IMR-90 (cell line): ENCODE data around the gene COL6A3. TPM values are rescaled to one million over a fixed set of nuclear protein-coding genes. Genes with fewer than 3 reads are reported as not detected.

ENCODE experiments used
- ATAC-seq: fragments of 200-7000 bp; cut with Tn5 transposase; 2 replicates; pipeline ENCODE4 v1.9.1; 2020; ENCODE audit warnings: low read depth, mild to moderate bottlenecking, moderate library complexity
- BruUV-seq: library from RNA; stranded (reverse); fragments of 400-500 nt; replicated peaks from 2 replicates; lab custom pipeline; 2021; lab: Mats Ljungman, UMichigan
- CTCF ChIA-PET: fragments of 300-600 bp; formaldehyde crosslinking; extraction: SDS; loops from one replicate; lab custom pipeline; 2021; ENCODE audit warnings: antibody characterized with exemption; lab: Yijun Ruan, JAX
- POLR2A ChIA-PET: fragments of 300-600 bp; sonication (Branson Sonifier 250); formaldehyde crosslinking; loops from one replicate; lab custom pipeline; 2022; ENCODE audit warnings: antibody characterized with exemption; ENCODE audit not compliant: unreplicated experiment; lab: Charles Lee
- DNase-seq: peaks from one replicate; pipeline ENCODE4 v3.0.0; 2013
- H2AFZ ChIP-seq: replicated peaks from 2 replicates; pipeline ENCODE3; 2013; ENCODE audit warnings: low read length, mild to moderate bottlenecking; ENCODE audit not compliant: poor library complexity
- H2AK5ac ChIP-seq: 2 replicates; pipeline ENCODE4 v1.6.1; 2013; ENCODE audit warnings: low read depth, low read length, inconsistent platforms
- H2AK9ac ChIP-seq: replicated peaks from 2 replicates; pipeline ENCODE3; 2013; ENCODE audit warnings: mild to moderate bottlenecking, low read depth, low read length, moderate library complexity; ENCODE audit not compliant: poor library complexity
- H2BK120ac ChIP-seq: 2 replicates; pipeline ENCODE4 v1.6.1; 2013; ENCODE audit warnings: low read depth, low read length, inconsistent platforms
- H2BK15ac ChIP-seq: 3 replicates; pipeline ENCODE4 v1.6.1; 2013; ENCODE audit warnings: low read depth, low read length, inconsistent platforms
- H2BK20ac ChIP-seq: 2 replicates; pipeline ENCODE4 v1.6.1; 2013; ENCODE audit warnings: low read depth, mild to moderate bottlenecking, inconsistent platforms, low read length, moderate library complexity
- H2BK5ac ChIP-seq: 2 replicates; pipeline ENCODE4 v1.6.1; 2013; ENCODE audit warnings: mild to moderate bottlenecking, low read depth, low read length, inconsistent platforms; ENCODE audit not compliant: poor library complexity, severe bottlenecking
- H3K14ac ChIP-seq: replicated peaks from 2 replicates; pipeline ENCODE4 v1.6.1; 2013; ENCODE audit warnings: low read depth, low read length, inconsistent platforms
- H3K18ac ChIP-seq: 2 replicates; pipeline ENCODE4 v1.6.1; 2013; ENCODE audit warnings: low read depth, low read length, control low read depth
- H3K23ac ChIP-seq: 2 replicates; pipeline ENCODE4 v1.6.1; 2013; ENCODE audit warnings: low read depth, low read length, inconsistent platforms
- H3K27ac ChIP-seq: 2 replicates; pipeline ENCODE4 v1.5.1; 2013; ENCODE audit warnings: mild to moderate bottlenecking, control low read depth, low read length; ENCODE audit not compliant: insufficient read depth
- H3K27me3 ChIP-seq: 2 replicates; pipeline ENCODE4 v1.6.1; 2013; ENCODE audit warnings: low read length; ENCODE audit not compliant: control insufficient read depth, insufficient read depth
- H3K36me3 ChIP-seq: 2 replicates; pipeline ENCODE4 v1.6.1; 2013; ENCODE audit warnings: low read length, mixed read lengths; ENCODE audit not compliant: control insufficient read depth, insufficient read depth
- H3K4ac ChIP-seq: 2 replicates; pipeline ENCODE4 v1.6.1; 2013; ENCODE audit warnings: low read depth, low read length, inconsistent platforms
- H3K4me1 ChIP-seq: 2 replicates; pipeline ENCODE4 v1.6.1; 2013; ENCODE audit warnings: low read length, mixed read lengths; ENCODE audit not compliant: control insufficient read depth, insufficient read depth
- H3K4me2 ChIP-seq: 2 replicates; pipeline ENCODE4 v1.6.1; 2013; ENCODE audit warnings: low read depth, mild to moderate bottlenecking, control low read depth, low read length, moderate library complexity
- H3K4me3 ChIP-seq: 2 replicates; pipeline ENCODE4 v1.5.1; 2013; ENCODE audit warnings: low read depth, mild to moderate bottlenecking, control low read depth, low read length, moderate library complexity; ENCODE audit not compliant: insufficient read depth
- H3K56ac ChIP-seq: 2 replicates; pipeline ENCODE4 v1.6.1; 2013; ENCODE audit warnings: low read length, inconsistent platforms; ENCODE audit not compliant: insufficient read depth; ENCODE audit errors: extremely low read depth
- H3K79me1 ChIP-seq, 2 experiments: 2 replicates each; pipeline ENCODE4 v1.6.1; 2013; ENCODE audit warnings: low read length in 2 of 2, inconsistent platforms in 1 of 2, low read depth in 1 of 2
- H3K9ac ChIP-seq: 2 replicates; pipeline ENCODE4 v1.6.1; 2013; ENCODE audit warnings: low read depth, low read length, control low read depth
- H3K9me1 ChIP-seq: 2 replicates; pipeline ENCODE4 v1.6.1; 2013; ENCODE audit warnings: low read length, inconsistent platforms; ENCODE audit not compliant: insufficient read depth
- H3K9me3 ChIP-seq: 2 replicates; pipeline ENCODE4 v1.6.1; 2013; ENCODE audit warnings: low read length; ENCODE audit not compliant: control insufficient read depth, insufficient read depth
- H4K20me1 ChIP-seq: 2 replicates; pipeline ENCODE4 v1.6.1; 2013; ENCODE audit warnings: low read length, inconsistent platforms; ENCODE audit not compliant: insufficient read depth
- H4K5ac ChIP-seq: 2 replicates; pipeline ENCODE4 v1.6.1; 2013; ENCODE audit warnings: mild to moderate bottlenecking, low read depth, low read length, control low read depth
- H4K8ac ChIP-seq, 2 experiments: 2 replicates each; pipeline ENCODE4 v1.6.1; 2013; ENCODE audit warnings: low read depth in 2 of 2, low read length in 2 of 2, control low read depth in 1 of 2, inconsistent platforms in 1 of 2
- H4K91ac ChIP-seq: 2 replicates; pipeline ENCODE4 v1.6.1; 2013; ENCODE audit warnings: low read depth, low read length, inconsistent platforms; ENCODE audit not compliant: insufficient read depth
- CEBPB ChIP-seq: IDR thresholded peaks from 2 replicates; pipeline ENCODE4 v1.6.1; 2012; ENCODE audit warnings: low read depth, low read length, improper control_type of control experiment
- FOS ChIP-seq: fragments of 150-350 bp; IDR thresholded peaks from 2 replicates; pipeline ENCODE4 v1.6.1; 2016; ENCODE audit warnings: low read depth, low read length
- MXI1 ChIP-seq: IDR thresholded peaks from 2 replicates; pipeline ENCODE4 v1.6.1; 2012; ENCODE audit warnings: low read depth, mild to moderate bottlenecking, low read length, moderate library complexity, borderline replicate concordance
- NFE2L2 ChIP-seq: fragments of 150-350 bp; IDR thresholded peaks from 2 replicates; pipeline ENCODE4 v1.6.1; 2016; ENCODE audit warnings: low read depth, mild to moderate bottlenecking, low read length
- POLR2A ChIP-seq: IDR thresholded peaks from 2 replicates; pipeline ENCODE4 v1.6.1; 2012; ENCODE audit warnings: mild to moderate bottlenecking, low read depth, low read length
- RCOR1 ChIP-seq: IDR thresholded peaks from 2 replicates; pipeline ENCODE4 v1.6.1; 2012; ENCODE audit warnings: mild to moderate bottlenecking, low read length, improper control_type of control experiment; ENCODE audit not compliant: insufficient replicate concordance
- SMC3 ChIP-seq: fragments of 150-350 bp; IDR thresholded peaks from 2 replicates; pipeline ENCODE4 v1.6.1; 2016; ENCODE audit warnings: low read depth, mild to moderate bottlenecking, antibody characterized with exemption, low read length, moderate library complexity
- WGBS, 2 experiments: methylation state at CpG; one replicate each; pipeline versions ENCODE4 v1.1.5 to v1.1.7; 2013; ENCODE audit warnings: missing lambda C conversion rate in 2 of 2; ENCODE audit not compliant: insufficient read length in 1 of 2; ENCODE audit errors: extremely low coverage in 2 of 2; 5-methylcytosine and 5-hydroxymethylcytosine counted together
- dilution Hi-C: fragments of 300-500 bp; cut with HindIII; formaldehyde crosslinking; loops from one replicate; pipeline ENCODE4 v1.14.3; 2018; ENCODE audit warnings: low sequenced_read_pairs; ENCODE audit not compliant: unreplicated experiment
- in situ Hi-C: fragments of 300-500 bp; cut with MboI; formaldehyde crosslinking; loops from 3 replicates; pipeline ENCODE4 v1.14.3; 2019; ENCODE audit warnings: low sequenced_read_pairs, inconsistent platforms, mixed read lengths
- intact Hi-C: fragments of 100-400 bp; cut with micrococcal nuclease; formaldehyde crosslinking; loops from 2 replicates; pipeline ENCODE4 v1.10.0; 2022
- polyA plus RNA-seq, 3 experiments: library from polyadenylated mRNA; depleted of rRNA; stranded (reverse); fragments of >200 nt; gene quantifications; 2 replicates each; pipeline ENCODE4 v1.2.3, GENCODE V29; 2012; ENCODE audit warnings: low replicate concordance in 1 of 3
- total RNA-seq: library from RNA; depleted of rRNA; stranded (reverse); fragments of >200 nt; gene quantifications from 2 replicates; pipeline ENCODE4 v1.2.3, GENCODE V29; 2012
- TF ChIP-seq, protein P1 (sequence below): fragments of 150-350 bp; IDR thresholded peaks from 2 replicates; pipeline ENCODE4 v1.6.1; 2017; ENCODE audit warnings: mild to moderate bottlenecking, antibody characterized with exemption, low read length, low read depth
- TF ChIP-seq, protein P2 (sequence below): conservative IDR thresholded peaks from 2 replicates; pipeline ENCODE4 v1.5.1; 2012; ENCODE audit warnings: mild to moderate bottlenecking, low read depth, low read length, improper control_type of control experiment

The COL6A3 gene
- total and polyA plus RNA-seq, 2 of the 4 experiments (the other 2 are of a cell fraction): 964 to 1,855 TPM

DNA sequence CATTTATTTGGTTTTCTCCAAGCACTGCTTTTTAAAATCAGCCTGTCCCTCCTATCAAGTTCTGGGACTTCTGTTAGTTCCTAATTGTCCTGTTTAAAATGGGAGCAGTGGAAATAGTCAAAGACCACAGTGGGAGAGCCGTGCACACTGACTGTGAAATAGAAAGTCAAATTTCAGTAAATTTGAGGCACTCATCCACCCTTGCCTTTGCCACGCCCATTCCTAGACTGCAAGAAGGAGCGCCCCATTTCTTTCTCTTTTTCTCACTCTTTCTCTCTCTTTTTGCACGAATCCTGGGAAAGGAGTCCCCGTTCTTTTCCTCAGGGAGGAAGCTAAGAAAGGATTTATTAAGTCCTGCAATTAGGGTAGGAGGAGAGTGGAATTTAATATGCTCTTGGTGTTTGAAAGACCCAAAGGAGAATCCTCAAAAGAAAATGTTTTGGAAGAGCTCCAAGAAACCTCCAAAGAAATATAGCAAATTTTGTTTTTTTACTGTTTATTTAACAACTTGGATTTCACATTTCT lies 7.5 kb downstream of the COL6A3 start:
- POLR2A ChIA-PET: interaction anchor here (0.6 to 1.0 kb wide), 3 partner anchors 13 to 179 kb away, joined by 5 to 12 read pairs (median 5); no protein-coding TSS in a partner anchor
- peak overlapping the region; percentile 88; the same call in 1 of the 2 replicates for H3K23ac ChIP-seq
- no peak overlapping the region for H2AK5ac ChIP-seq
- in situ Hi-C loops: no loop called here
- peak overlapping the region; percentile 41 for H2BK5ac ChIP-seq
- dilution Hi-C loops: no loop called here
- WGBS, 2 experiments: no CpG with 5 or more reads among the region's 5 CpGs
- H2BK15ac ChIP-seq: no peak overlapping the region
- H2AFZ ChIP-seq: no peak overlapping the region
- peaks cover 24% of the 10 kb centered on the region for H3K9me1 ChIP-seq
- no peak overlapping the region for H2BK20ac ChIP-seq
- H3K4me2 ChIP-seq: peak overlapping the region; percentile 80
- no peaks in the 10 kb centered on the region for H3K9me3 ChIP-seq
- ATAC-seq (no peak), DNase-seq (no peak)
- no peak overlapping the region; the same call in 1 of the 2 replicates for H4K91ac ChIP-seq
- H3K14ac ChIP-seq: peak overlapping the region; percentile 52; the same call in 1 of the 2 replicates
- H3K4ac ChIP-seq: 0 out of 2 replicates have a peak overlapping the region, but pooled peaks have one; percentile 8
- H3K27me3 ChIP-seq: no peaks in the 10 kb centered on the region
- TF ChIP-seq MXI1 (no peak), NFE2L2 (no peak), RCOR1 (no peak), FOS (no peak), POLR2A (no peak; the same call in 1 of the 2 replicates), SMC3 (no peak), CEBPB (no peak)
- TF ChIP-seq, protein P1, sequence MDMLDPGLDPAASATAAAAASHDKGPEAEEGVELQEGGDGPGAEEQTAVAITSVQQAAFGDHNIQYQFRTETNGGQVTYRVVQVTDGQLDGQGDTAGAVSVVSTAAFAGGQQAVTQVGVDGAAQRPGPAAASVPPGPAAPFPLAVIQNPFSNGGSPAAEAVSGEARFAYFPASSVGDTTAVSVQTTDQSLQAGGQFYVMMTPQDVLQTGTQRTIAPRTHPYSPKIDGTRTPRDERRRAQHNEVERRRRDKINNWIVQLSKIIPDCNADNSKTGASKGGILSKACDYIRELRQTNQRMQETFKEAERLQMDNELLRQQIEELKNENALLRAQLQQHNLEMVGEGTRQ: no peak
- TF ChIP-seq, protein P2, sequence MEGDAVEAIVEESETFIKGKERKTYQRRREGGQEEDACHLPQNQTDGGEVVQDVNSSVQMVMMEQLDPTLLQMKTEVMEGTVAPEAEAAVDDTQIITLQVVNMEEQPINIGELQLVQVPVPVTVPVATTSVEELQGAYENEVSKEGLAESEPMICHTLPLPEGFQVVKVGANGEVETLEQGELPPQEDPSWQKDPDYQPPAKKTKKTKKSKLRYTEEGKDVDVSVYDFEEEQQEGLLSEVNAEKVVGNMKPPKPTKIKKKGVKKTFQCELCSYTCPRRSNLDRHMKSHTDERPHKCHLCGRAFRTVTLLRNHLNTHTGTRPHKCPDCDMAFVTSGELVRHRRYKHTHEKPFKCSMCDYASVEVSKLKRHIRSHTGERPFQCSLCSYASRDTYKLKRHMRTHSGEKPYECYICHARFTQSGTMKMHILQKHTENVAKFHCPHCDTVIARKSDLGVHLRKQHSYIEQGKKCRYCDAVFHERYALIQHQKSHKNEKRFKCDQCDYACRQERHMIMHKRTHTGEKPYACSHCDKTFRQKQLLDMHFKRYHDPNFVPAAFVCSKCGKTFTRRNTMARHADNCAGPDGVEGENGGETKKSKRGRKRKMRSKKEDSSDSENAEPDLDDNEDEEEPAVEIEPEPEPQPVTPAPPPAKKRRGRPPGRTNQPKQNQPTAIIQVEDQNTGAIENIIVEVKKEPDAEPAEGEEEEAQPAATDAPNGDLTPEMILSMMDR: no peak
- peak overlapping the region; percentile 17; the same call in 1 of the 2 replicates for H3K9ac ChIP-seq
- H3K18ac ChIP-seq: no peak overlapping the region
- BruUV-seq: no TSS peak
- H2AK9ac ChIP-seq: no peak overlapping the region
- no peak overlapping the region for H4K5ac ChIP-seq
- H3K56ac ChIP-seq: no peak overlapping the region
- H4K20me1 ChIP-seq: peaks cover 100% of the 10 kb centered on the region
- H3K4me3 ChIP-seq: no peak overlapping the region; the same call in 1 of the 2 replicates
- intact Hi-C loops: no loop called here
- H4K8ac ChIP-seq: no peak overlapping the region
- H3K4me1 ChIP-seq: peaks cover 30% of the 10 kb centered on the region
- H3K27ac ChIP-seq: peak overlapping the region; percentile 34; the same call in 1 of the 2 replicates
- peaks cover 55% of the 10 kb centered on the region for H3K36me3 ChIP-seq
- CTCF ChIA-PET: interaction anchor here (0.6 to 1.1 kb wide), 2 partner anchors 119 to 241 kb away, joined by 5 read pairs; no protein-coding TSS in a partner anchor
- H3K79me1 ChIP-seq: peaks cover 0 to 15% of the 10 kb centered on the region in 2 experiments; a peak in 1 of 4 replicates
- H2BK120ac ChIP-seq: peak overlapping the region; percentile 6; the same call in 1 of the 2 replicates
